OCI-M2 (cell line): ENCODE measurements around the gene AGPAT1.
"Not testable (repeated sequence)": the region's sequence is repeated elsewhere in the genome, so short reads cannot be mapped to it uniquely, and the experiment has no call there.

Experiments used
- DNase-seq: peaks from one replicate; lab custom pipeline; 2025; ENCODE audit not compliant: unreplicated experiment; lab: John Stamatoyannopoulos, UW

The AGPAT1 gene

GRCh38 chr6:32187725-32188380 is 12.0 kb upstream of the AGPAT1 start:
- not testable (repeated sequence) for DNase-seq

GRCh38 chr6:32187009-32187709 is 11.3 kb upstream of the AGPAT1 start:
- DNase-seq, result no peak

GRCh38 chr6:32186151-32186840 is 10.4 kb upstream of the AGPAT1 start:
- not testable (repeated sequence) for DNase-seq

- DNase-seq, result not testable (repeated sequence)
Measured at GRCh38 chr6:32185681-32186131, 9.8 kb upstream of the AGPAT1 start.

- DNase-seq, result no peak
Measured at GRCh38 chr6:32184084-32184640, 8.3 kb upstream of the AGPAT1 start, which contains the start of gene AGER. TSS of gene AGER (minus strand) at chr6:32184253. CDS start at chr6:32184222, 31 bp downstream.

GRCh38 chr6:32183483-32184083 is 7.7 kb upstream of the AGPAT1 start:
- no peak for DNase-seq

- DNase-seq, result no peak
Measured at GRCh38 chr6:32183030-32183429, 7.1 kb upstream of the AGPAT1 start.

- no peak for DNase-seq
Measured at GRCh38 chr6:32182555-32182981, 6.7 kb upstream of the AGPAT1 start.

GRCh38 chr6:32181915-32182529 is 6.1 kb upstream of the AGPAT1 start:
- DNase-seq, result no peak

GRCh38 chr6:32181148-32181702 is 5.3 kb upstream of the AGPAT1 start:
- DNase-seq, result no peak

- DNase-seq, result no peak
Measured at GRCh38 chr6:32179766-32180405, 4.0 kb upstream of the AGPAT1 start.

- DNase-seq, result no peak
Measured at GRCh38 chr6:32178547-32179440, 2.9 kb upstream of the AGPAT1 start.

- peak; percentile 99 for DNase-seq
Measured at GRCh38 chr6:32177788-32178546, 2.1 kb upstream of the AGPAT1 start, which contains the start of gene RNF5. TSS of gene RNF5 (plus strand) at chr6:32178405. CDS start at chr6:32178512, 107 bp downstream.

GRCh38 chr6:32177183-32177787 is 1.4 kb upstream of the AGPAT1 start:
- no peak for DNase-seq

GRCh38 chr6:32176476-32177182 is 745 bp upstream of the AGPAT1 start:
- DNase-seq, result no peak

- DNase-seq, result no peak
Measured at GRCh38 chr6:32175322-32175710, 568 bp downstream of the AGPAT1 start.

- no peak for DNase-seq
Measured at GRCh38 chr6:32174416-32174815, 1.5 kb downstream of the AGPAT1 start.
